Glomerular endothelial cell (primary cell): ENCODE data around the gene USP35. TPM values are rescaled to one million over a fixed set of nuclear protein-coding genes. Genes with fewer than 3 reads are reported as not detected.

Source experiments
- DNase-seq: peaks from one replicate; pipeline ENCODE4 v3.0.0-alpha.2; 2011; ENCODE audit warnings: low read depth, low spot score; ENCODE audit errors: extremely low read depth
- total RNA-seq: library from RNA; depleted of rRNA; stranded (reverse); fragments of >200 nt; gene quantifications from 2 replicates; pipeline ENCODE4 v1.2.3, GENCODE V29; 2015

The USP35 gene
- total RNA-seq, result 9.0 and 12.5 TPM in 2 replicates

- peak; percentile 71 for DNase-seq
These were observed at the start of gene USP35, which contains the start of gene KCTD21 for GRCh38 chr11:78188286-78189173. Gene USP35, plus strand, starts transcription at chr11:78188919. Its CDS starts 7,327 bp downstream, at chr11:78196246. Gene KCTD21, minus strand, starts transcription at chr11:78188626. Its CDS starts 14,072 bp downstream, at chr11:78174554.

- DNase-seq, result peak; percentile 74
These were observed 49.0 kb upstream of the USP35 start, which contains the start of gene ALG8 for GRCh38 chr11:78139422-78140391. Gene ALG8, minus strand, starts transcription at chr11:78139626. Its CDS starts 38 bp downstream, at chr11:78139588.

GRCh38 chr11:78140392-78141077, 48.2 kb upstream of the USP35 start:
- DNase-seq, result no peak

- no peak for DNase-seq
These were observed 43.2 kb upstream of the USP35 start for GRCh38 chr11:78145511-78146025.

GRCh38 chr11:78147807-78148206, 40.9 kb upstream of the USP35 start:
- DNase-seq, result no peak

GRCh38 chr11:78149646-78150045, 39.1 kb upstream of the USP35 start:
- DNase-seq, result no peak

- DNase-seq, result no peak
These were observed 38.4 kb upstream of the USP35 start for GRCh38 chr11:78150346-78150745.

- DNase-seq, result no peak
These were observed 38.0 kb upstream of the USP35 start for GRCh38 chr11:78150754-78151153.

GRCh38 chr11:78151804-78152203, 36.9 kb upstream of the USP35 start:
- no peak for DNase-seq

GRCh38 chr11:78156127-78156844, 32.4 kb upstream of the USP35 start:
- no peak for DNase-seq

- DNase-seq, result no peak
These were observed 29.6 kb upstream of the USP35 start for GRCh38 chr11:78158987-78159652.

- DNase-seq, result no peak
These were observed 28.2 kb upstream of the USP35 start for GRCh38 chr11:78160557-78160956.

- DNase-seq, result no peak
These were observed 27.4 kb upstream of the USP35 start for GRCh38 chr11:78161346-78161745.

GRCh38 chr11:78161962-78162371, 26.8 kb upstream of the USP35 start:
- no peak for DNase-seq

- DNase-seq, result no peak
These were observed 24.9 kb upstream of the USP35 start for GRCh38 chr11:78163828-78164227.

GRCh38 chr11:78164471-78164870, 24.2 kb upstream of the USP35 start:
- DNase-seq, result no peak

GRCh38 chr11:78166855-78167469, 21.8 kb upstream of the USP35 start:
- no peak for DNase-seq
